Tibial nerve (tissue), 4 donors: Measurements from ENCODE around the gene HSPG2. TPM values are rescaled to one million over a fixed set of nuclear protein-coding genes. Genes with fewer than 3 reads are reported as not detected.

Experiments used
- DNase-seq, 2 donors: peaks; one replicate each; pipeline ENCODE4 v3.0.0-alpha.2; 2019; ENCODE audit warnings: low spot score in 2 of 2
- H3K27ac ChIP-seq, 4 donors: fragments of 200-600 bp; sonication (generic) in 3 of 4; one replicate each; pipeline ENCODE4 v1.5.1; 2017 to 2019; ENCODE audit warnings: mild to moderate bottlenecking in 1 of 4
- H3K27me3 ChIP-seq, 2 donors: fragments of 200-600 bp; sonication (generic) in 1 of 2; one replicate each; pipeline versions ENCODE4 v1.5.1 to v1.6.0; 2017 to 2019
- H3K36me3 ChIP-seq, 3 donors: fragments of 200-600 bp; sonication (generic); one replicate each; pipeline ENCODE4 v1.5.1; 2018 to 2019
- H3K4me1 ChIP-seq, 4 donors: fragments of 200-600 bp; sonication (generic) in 3 of 4; one replicate each; pipeline ENCODE4 v1.5.1; 2017 to 2019
- H3K4me3 ChIP-seq, 4 donors: fragments of 200-600 bp; sonication (generic) in 3 of 4; one replicate each; pipeline ENCODE4 v1.5.1; 2017 to 2019; ENCODE audit warnings: mild to moderate bottlenecking in 1 of 4, moderate library complexity in 1 of 4
- H3K9me3 ChIP-seq, 4 donors: fragments of 200-600 bp; sonication (generic) in 3 of 4; one replicate each; pipeline ENCODE4 v1.5.1; 2017 to 2019
- EP300 ChIP-seq, 2 donors: sonication (generic); formaldehyde crosslinking; IDR thresholded peaks; one replicate each; pipeline ENCODE4 v1.6.1; 2017; ENCODE audit warnings: antibody characterized with exemption in 2 of 2, mild to moderate bottlenecking in 1 of 2
- POLR2A ChIP-seq, 2 donors: fragments of 450-650 bp; IDR thresholded peaks; one replicate each; pipeline ENCODE4 v1.6.1; 2017; ENCODE audit warnings: antibody characterized with exemption in 2 of 2, mild to moderate bottlenecking in 2 of 2, moderate library complexity in 2 of 2
- WGBS, 2 donors: methylation state at CpG; one replicate each; pipeline ENCODE4 v1.1.5; 2018; 5-methylcytosine and 5-hydroxymethylcytosine counted together
- total RNA-seq, 4 donors: library from RNA; depleted of rRNA; stranded (reverse); fragments of >200 nt; gene quantifications; one replicate each; pipeline ENCODE4 v1.1.0, GENCODE V29; 2016
- TF ChIP-seq, protein P1 (sequence below), 5 experiments: fragments of 200-600 bp in 3 of 5; fragments of 450-650 bp in 2 of 5; sonication (generic) in 3 of 5; IDR thresholded peaks; one replicate each; pipeline ENCODE4 v1.5.1; 2016 to 2019; ENCODE audit warnings: antibody characterized with exemption in 5 of 5, mild to moderate bottlenecking in 3 of 5, moderate library complexity in 2 of 5

HSPG2 gene
- total RNA-seq, 4 donors from 2014 or later = 292 to 486 (median 404) TPM

DNA sequence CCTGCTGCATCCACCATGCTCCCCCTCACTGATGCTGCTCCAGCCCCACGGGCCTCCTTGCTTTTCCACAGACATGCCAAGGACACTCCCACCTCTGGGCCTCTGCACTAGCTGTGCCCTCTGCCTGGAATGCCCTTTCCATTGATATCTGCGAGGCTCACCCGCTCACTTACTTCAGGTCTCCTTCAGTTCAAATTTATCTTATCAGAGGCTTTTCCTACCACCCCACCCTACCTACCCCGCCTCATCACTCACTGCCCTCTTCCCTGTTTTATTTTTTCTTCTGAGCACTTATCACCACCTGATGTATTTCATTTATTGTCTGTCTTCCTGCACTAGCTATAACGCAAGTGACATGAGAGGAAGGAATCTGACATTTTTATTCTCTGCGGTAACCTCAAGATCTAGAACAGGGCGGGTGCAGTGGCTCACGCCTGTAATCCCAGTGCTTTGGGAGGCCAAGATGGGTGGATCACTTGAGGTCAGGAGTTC, 7.0 kb downstream of the HSPG2 start:
- WGBS, 2 donors = 38% methylated on average over 7 to 8 of the region's 8 CpGs
- TF ChIP-seq POLR2A (IDR thresholded peaks at IDR 0.05) = no peak
- TF ChIP-seq, protein P1, sequence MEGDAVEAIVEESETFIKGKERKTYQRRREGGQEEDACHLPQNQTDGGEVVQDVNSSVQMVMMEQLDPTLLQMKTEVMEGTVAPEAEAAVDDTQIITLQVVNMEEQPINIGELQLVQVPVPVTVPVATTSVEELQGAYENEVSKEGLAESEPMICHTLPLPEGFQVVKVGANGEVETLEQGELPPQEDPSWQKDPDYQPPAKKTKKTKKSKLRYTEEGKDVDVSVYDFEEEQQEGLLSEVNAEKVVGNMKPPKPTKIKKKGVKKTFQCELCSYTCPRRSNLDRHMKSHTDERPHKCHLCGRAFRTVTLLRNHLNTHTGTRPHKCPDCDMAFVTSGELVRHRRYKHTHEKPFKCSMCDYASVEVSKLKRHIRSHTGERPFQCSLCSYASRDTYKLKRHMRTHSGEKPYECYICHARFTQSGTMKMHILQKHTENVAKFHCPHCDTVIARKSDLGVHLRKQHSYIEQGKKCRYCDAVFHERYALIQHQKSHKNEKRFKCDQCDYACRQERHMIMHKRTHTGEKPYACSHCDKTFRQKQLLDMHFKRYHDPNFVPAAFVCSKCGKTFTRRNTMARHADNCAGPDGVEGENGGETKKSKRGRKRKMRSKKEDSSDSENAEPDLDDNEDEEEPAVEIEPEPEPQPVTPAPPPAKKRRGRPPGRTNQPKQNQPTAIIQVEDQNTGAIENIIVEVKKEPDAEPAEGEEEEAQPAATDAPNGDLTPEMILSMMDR (IDR thresholded peaks at IDR 0.05) = no peak
- peak in 1 of 2 donors; percentile 9 for TF ChIP-seq EP300 (IDR thresholded peaks at IDR 0.05)
- Histone ChIP-seq H3K27me3 (no peaks in the 10 kb centered on the region), H3K27ac (peak overlapping the region; percentile 78 to 95 (median 91)), H3K9me3 (no peaks in the 10 kb centered on the region), H3K4me3 (no peak overlapping the region), H3K36me3 (peaks cover 0 to 4% (median 0%) of the 10 kb centered on the region in 3 donors), H3K4me1 (peaks cover 12 to 100% (median 86%) of the 10 kb centered on the region in 4 donors)
- no peak for DNase-seq

DNA sequence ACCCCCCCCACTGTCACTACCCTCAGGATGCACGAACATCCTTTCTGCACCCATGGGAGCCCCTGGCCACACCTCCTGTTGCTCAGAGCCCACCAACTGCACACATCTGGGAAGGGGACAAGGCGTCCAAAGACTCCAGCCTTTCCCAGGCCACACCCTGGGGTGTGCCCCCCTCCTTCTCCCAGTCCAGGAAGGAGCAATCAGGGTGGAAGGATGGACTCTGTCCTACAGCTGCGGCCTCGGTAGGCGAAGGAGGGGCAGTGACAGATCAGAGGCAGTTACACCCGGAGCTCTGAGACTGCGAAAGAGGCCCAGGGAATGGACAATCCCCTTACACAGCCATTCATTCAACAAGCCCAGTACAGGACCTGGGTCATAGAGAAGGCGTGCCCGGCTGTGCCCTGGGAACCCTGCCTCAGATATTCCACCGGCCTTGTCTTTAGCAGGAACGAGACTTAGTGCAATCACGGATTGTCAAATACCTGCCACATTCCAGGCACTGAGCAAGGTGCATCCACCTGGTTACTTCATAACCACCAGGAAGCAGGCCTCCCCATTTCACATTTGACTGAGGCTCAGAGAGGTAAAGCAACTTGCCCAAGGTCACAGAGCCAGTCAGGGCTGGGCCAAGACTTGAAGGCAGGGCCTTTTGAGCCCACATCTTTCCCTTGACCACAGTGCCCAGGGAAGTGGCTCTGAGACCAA, 9.4 kb downstream of the HSPG2 start:
- peak; percentile 67 to 68 for DNase-seq
- no peaks in the 10 kb centered on the region for H3K27me3 ChIP-seq
- H3K36me3 ChIP-seq = peaks cover 0 to 4% (median 0%) of the 10 kb centered on the region in 3 donors
- TF ChIP-seq EP300 (IDR thresholded peaks at IDR 0.05) (peak in 1 of 2 donors; percentile 67), POLR2A (IDR thresholded peaks at IDR 0.05) (no peak)
- peaks cover 5 to 100% (median 89%) of the 10 kb centered on the region in 4 donors for H3K4me1 ChIP-seq
- no peaks in the 10 kb centered on the region for H3K9me3 ChIP-seq
- H3K4me3 ChIP-seq = no peak overlapping the region
- 15 to 23% methylated on average over 12 of the region's 12 CpGs for WGBS, 2 donors
- H3K27ac ChIP-seq = peak overlapping the region; percentile 89 to 95 (median 92)

DNA sequence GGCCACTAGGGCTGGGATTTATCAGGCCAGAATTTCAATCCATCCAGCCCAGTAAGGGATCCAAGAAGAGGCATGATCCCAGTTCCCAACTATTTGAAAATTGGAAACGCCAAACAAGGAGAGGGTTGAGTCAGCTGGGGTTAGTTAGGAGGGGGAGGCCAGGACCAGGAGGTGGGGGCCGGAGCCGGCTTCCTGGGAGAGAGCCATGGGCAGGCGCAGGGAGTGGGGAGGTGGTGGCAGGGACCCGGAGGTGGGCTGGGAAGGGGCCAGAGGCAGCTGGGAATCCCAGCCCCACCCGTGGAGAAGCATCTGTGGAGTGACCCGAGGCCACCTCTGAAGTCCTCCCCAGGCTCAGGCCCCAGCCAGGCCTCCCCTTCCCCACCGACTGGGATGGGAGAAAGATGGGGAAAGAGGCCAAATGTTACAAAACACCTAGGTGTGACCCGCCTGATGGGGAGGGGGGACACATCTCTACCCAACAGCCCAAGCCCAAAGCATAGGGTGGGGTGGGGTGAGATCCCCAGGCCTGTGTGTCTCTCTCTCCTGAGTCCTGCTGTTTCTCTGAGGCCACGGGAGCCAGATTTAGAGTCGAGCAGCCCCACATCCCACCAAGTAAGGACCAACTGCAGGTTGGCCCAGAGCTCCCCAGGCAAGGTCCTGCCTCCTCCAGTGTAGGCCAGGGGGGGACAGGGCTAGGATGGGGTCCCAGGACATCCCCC, 10.1 kb downstream of the HSPG2 start:
- no peak overlapping the region for H3K4me3 ChIP-seq
- DNase-seq = peak in 1 of 2 donors; percentile 56
- 18 to 23% methylated on average over 11 of the region's 11 CpGs for WGBS, 2 donors

DNA sequence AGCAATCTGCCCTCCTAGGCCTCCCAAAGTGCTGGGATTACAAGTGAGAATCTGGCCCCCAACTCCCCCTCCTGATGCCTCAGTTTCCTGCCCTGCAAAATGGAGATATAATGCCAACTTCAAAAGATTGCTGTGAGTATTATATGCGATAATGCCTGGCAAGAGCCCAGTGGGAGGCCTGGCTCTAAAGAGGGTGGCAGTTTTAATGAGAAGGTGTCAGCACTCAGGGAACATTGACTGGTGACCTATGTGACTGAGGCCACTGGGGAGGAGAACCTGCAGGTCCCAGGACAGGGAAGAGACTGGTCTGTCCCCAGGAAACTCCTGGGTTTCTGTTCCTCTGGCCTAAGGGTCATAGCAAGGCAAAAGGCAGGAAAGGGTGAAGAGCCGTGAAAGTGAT, 11.0 kb downstream of the HSPG2 start:
- Histone ChIP-seq H3K27ac (peak overlapping the region; percentile 67 to 95 (median 91)), H3K27me3 (no peaks in the 10 kb centered on the region), H3K4me1 (peaks cover 0 to 100% (median 81%) of the 10 kb centered on the region in 4 donors), H3K9me3 (no peaks in the 10 kb centered on the region), H3K36me3 (peaks cover 0 to 4% (median 0%) of the 10 kb centered on the region in 3 donors), H3K4me3 (no peak overlapping the region)
- no peak for DNase-seq
- 42 to 50% methylated on average over 2 of the region's 2 CpGs for WGBS, 2 donors
- TF ChIP-seq, protein P1 (IDR thresholded peaks at IDR 0.05) = no peak
- TF ChIP-seq POLR2A (IDR thresholded peaks at IDR 0.05) (no peak), EP300 (IDR thresholded peaks at IDR 0.05) (no peak)

More for the DNA sequence above, 10.1 kb downstream of the HSPG2 start:
- H3K27me3 ChIP-seq = no peaks in the 10 kb centered on the region
- peaks cover 0 to 100% (median 85%) of the 10 kb centered on the region in 4 donors for H3K4me1 ChIP-seq
- no peaks in the 10 kb centered on the region for H3K9me3 ChIP-seq
- H3K27ac ChIP-seq = peak overlapping the region; percentile 89 to 95 (median 92)
- H3K36me3 ChIP-seq = peaks cover 0 to 4% (median 0%) of the 10 kb centered on the region in 3 donors
- TF ChIP-seq POLR2A (IDR thresholded peaks at IDR 0.05) = no peak
- TF ChIP-seq, protein P1 (IDR thresholded peaks at IDR 0.05) = peak in 1 of 5 experiments; percentile 24
- peak in 1 of 2 donors; percentile 54 for TF ChIP-seq EP300 (IDR thresholded peaks at IDR 0.05)

DNA sequence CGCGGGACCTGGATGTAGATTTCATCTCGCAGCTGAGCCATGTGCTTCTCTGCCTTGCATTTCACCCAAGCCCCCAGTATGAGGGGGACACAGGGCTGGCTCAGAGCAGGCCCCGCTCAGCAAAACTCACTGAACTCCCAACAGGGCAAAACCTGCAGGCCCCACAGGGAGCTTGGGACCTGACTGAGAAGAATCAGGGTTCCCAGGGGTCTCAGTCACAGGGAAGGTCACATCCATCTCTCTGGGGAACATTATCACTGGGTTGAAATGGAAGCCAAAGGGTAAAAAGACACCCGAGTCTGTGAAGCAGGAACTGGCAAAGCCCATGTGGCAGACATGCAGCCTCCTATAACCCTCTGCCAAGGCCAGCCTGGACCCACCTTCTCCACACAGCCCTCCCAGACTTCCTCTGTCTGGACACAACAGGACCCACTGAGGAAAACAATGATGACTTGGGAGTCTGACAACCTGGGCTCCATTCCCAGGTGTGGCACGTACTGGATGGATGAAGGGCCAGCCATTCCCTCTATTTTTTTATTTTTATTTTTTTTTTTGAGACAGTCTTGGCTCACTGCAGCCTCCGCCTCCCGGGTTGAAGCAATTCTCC, 11.7 kb downstream of the HSPG2 start:
- no peaks in the 10 kb centered on the region for H3K27me3 ChIP-seq
- no peaks in the 10 kb centered on the region for H3K9me3 ChIP-seq
- peaks cover 0 to 100% (median 79%) of the 10 kb centered on the region in 4 donors for H3K4me1 ChIP-seq
- peaks cover 0 to 4% (median 0%) of the 10 kb centered on the region in 3 donors for H3K36me3 ChIP-seq
- 45 to 46% methylated on average over 8 of the region's 8 CpGs for WGBS, 2 donors
- no peak for DNase-seq
- H3K27ac ChIP-seq = peak overlapping the region; percentile 67 to 95 (median 91)
- H3K4me3 ChIP-seq = no peak overlapping the region
- no peak for TF ChIP-seq EP300 (IDR thresholded peaks at IDR 0.05)
- TF ChIP-seq, protein P1 (IDR thresholded peaks at IDR 0.05) = no peak
- no peak for TF ChIP-seq POLR2A (IDR thresholded peaks at IDR 0.05)
